ENCODE results near the gene NPNT.

Gene NPNT

DNA sequence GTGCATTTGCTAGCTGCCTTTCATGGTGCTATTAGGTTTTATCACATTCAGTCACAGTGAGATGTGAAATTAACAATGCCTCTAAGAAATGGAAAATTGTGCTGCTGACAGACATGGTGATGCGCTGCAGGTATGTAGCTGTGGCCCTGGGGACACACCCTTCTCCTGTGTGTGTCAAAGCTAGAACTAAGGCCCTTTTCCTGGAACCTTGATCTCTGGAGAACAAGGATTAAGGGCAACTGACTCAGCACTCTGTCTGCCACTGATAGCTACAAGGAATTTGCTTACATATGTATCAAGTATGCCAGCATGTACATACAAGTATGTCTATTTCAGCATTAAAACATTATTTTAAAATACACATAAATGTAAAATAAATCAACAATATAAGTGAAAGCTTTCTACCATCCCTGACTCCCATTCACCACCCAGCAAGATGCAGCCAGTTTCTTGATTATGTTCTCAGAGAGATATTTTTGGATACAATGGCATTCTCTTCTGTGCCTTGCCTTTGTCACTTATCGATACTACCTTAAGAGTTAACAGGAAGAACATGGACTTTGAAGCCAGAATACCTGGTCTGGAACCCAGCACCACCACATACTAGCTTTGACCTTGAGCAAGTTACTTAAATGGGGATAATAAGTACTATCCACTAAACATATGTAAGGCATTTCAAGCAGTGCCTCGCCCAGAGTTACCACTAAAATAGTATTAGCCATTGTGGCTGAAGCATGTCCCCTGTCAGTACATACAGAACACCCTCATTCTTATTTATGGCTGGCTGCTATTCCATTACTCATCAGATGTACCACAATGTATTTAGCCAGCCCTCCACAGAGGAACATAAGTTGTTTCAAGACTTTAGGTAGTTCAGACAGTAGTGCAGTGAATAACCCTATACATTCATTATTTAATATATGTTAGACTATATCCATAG is 68.5 kb downstream of the NPNT start:
- Histone ChIP-seq H3K4me1 (ENCODE audit: insufficient read depth, low read length) (no peaks in the 10 kb centered on the region), H3K4me3 (ENCODE audit: low read length) (no peak overlapping the region), H3K27me3 (ENCODE audit: insufficient read depth, low read length) (no peaks in the 10 kb centered on the region), H2AFZ (ENCODE audit: low read depth, low read length) (no peak overlapping the region), H3K9me3 (ENCODE audit: low read length) (no peaks in the 10 kb centered on the region), H3K36me3 (ENCODE audit: insufficient read depth, low read length) (no peaks in the 10 kb centered on the region)

DNA sequence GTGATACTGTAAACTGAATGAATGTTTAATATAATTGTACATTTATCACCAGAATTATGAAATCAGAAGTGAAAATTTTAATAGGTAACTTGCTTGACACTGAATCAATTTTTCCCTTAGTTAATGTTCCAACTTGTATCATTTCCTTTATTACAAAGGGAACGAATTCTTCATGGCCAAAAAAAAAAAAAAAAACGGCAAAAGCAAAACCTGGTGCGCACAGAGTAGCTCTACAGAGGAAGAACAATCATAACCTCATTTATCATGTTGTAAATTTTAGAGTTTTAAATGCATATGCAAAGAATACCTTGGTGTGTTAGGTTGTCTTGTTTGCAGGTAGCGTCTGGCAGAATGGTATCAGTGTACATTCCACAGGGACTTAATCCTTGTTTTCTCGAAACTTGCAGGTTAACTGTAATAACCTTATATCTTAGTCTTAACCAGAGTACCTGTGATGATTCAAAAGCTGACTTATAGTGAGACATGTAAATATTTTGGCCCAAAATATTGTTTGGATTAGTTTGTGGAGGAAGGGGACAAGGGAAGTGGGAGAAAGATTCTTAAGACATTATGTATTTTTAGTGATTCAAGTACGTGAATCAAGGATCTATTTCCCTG is 70.0 kb downstream of the NPNT start:
- no peaks in the 10 kb centered on the region for H3K27me3 ChIP-seq (ENCODE audit: insufficient read depth, low read length)
- H3K4me1 ChIP-seq (ENCODE audit: insufficient read depth, low read length) = no peaks in the 10 kb centered on the region
- H3K36me3 ChIP-seq (ENCODE audit: insufficient read depth, low read length) = no peaks in the 10 kb centered on the region
- no peak overlapping the region for H3K4me3 ChIP-seq (ENCODE audit: low read length)
- H3K9me3 ChIP-seq (ENCODE audit: low read length) = no peaks in the 10 kb centered on the region
- no peak overlapping the region for H2AFZ ChIP-seq (ENCODE audit: low read depth, low read length)

DNA sequence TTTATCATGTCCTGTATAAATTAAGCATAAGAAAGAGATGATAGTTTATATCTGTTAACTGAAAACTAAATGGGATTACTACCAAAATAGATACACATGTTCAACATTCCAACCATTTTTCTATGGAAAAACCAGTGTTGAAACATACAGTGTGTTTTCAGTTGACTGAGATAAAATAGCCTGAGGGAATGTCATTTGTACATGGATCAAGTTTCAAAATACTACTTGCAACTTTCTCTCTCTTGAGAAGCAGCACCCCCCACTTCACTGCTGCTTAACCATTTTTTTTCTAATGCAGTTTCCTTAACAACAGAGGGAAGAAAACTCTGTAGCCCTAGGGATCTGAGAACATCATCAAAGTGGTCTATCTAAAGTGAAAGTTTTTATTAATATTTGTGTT is 70.8 kb downstream of the NPNT start:
- H3K4me3 ChIP-seq (ENCODE audit: low read length) = no peak overlapping the region
- no peaks in the 10 kb centered on the region for H3K9me3 ChIP-seq (ENCODE audit: low read length)
- no peak overlapping the region for H2AFZ ChIP-seq (ENCODE audit: low read depth, low read length)
- no peaks in the 10 kb centered on the region for H3K27me3 ChIP-seq (ENCODE audit: insufficient read depth, low read length)
- no peaks in the 10 kb centered on the region for H3K36me3 ChIP-seq (ENCODE audit: insufficient read depth, low read length)
- no peaks in the 10 kb centered on the region for H3K4me1 ChIP-seq (ENCODE audit: insufficient read depth, low read length)

DNA sequence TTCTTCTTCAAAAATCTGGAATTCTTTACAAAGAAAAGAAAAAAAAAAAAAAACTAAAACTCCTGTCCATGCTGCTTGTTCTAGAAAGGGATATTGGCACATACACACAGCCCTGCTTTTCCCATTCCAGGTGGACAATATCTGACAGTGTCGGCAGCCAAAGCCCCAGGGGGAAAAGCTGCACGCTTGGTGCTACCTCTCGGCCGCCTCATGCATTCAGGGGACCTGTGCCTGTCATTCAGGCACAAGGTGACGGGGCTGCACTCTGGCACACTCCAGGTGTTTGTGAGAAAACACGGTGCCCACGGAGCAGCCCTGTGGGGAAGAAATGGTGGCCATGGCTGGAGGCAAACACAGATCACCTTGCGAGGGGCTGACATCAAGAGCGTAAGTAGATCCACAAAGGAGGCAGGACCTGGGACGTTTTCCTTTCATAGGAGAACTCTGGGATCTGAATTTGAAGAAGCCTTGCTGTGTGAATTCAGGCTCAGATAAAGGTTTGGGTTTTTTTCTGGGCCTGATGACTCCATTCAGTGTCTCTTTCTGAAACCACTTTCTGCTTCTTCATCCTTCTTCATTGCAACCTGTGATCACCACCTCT is 71.9 kb downstream of the NPNT start:
- Histone ChIP-seq H2AFZ (ENCODE audit: low read depth, low read length) (no peak overlapping the region), H3K36me3 (ENCODE audit: insufficient read depth, low read length) (no peaks in the 10 kb centered on the region), H3K27me3 (ENCODE audit: insufficient read depth, low read length) (no peaks in the 10 kb centered on the region), H3K9me3 (ENCODE audit: low read length) (no peaks in the 10 kb centered on the region), H3K4me1 (ENCODE audit: insufficient read depth, low read length) (no peaks in the 10 kb centered on the region), H3K4me3 (ENCODE audit: low read length) (no peak overlapping the region)

DNA sequence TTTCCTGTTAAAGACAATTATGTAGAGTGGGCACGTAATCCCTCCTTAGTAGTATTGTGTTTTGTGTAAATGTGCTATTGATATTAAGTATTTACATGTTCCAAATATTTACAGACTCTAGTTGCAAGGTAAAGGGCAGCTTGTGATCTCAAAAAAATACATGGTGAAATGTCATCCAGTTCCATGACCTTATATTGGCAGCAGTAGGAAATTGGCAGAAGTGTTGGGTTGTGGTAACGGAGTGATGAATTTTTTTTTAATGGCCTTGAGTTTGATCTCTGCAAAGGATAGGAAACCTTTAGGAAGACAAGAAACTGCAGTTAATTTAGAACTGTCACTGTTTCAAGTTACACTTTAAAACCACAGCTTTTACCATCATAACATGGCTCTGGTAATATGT is 74.3 kb downstream of the NPNT start:
- Histone ChIP-seq H3K9me3 (ENCODE audit: low read length) (no peaks in the 10 kb centered on the region), H3K4me1 (ENCODE audit: insufficient read depth, low read length) (no peaks in the 10 kb centered on the region), H2AFZ (ENCODE audit: low read depth, low read length) (no peak overlapping the region), H3K36me3 (ENCODE audit: insufficient read depth, low read length) (no peaks in the 10 kb centered on the region), H3K27me3 (ENCODE audit: insufficient read depth, low read length) (no peaks in the 10 kb centered on the region), H3K4me3 (ENCODE audit: low read length) (no peak overlapping the region)

DNA sequence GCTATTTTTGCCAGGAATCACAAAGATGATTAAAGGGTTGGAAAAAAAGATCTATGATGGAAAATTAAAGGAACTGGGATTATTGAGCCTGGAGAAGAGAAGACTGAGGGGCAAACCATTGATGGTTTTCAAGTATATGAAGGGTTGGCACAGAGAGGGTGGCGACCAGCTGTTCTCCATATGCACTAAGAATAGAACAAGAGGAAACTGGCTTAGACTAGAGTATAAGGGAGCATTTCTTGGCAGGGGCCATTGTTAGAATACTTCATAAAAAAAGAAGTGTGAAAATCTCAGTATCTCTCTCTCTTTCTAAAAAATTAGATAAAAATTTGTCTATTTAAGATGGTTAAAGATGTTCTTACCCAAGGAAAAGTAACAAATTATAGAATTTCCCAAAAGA is 75.1 kb downstream of the NPNT start:
- H3K27me3 ChIP-seq (ENCODE audit: insufficient read depth, low read length) = no peaks in the 10 kb centered on the region
- H3K36me3 ChIP-seq (ENCODE audit: insufficient read depth, low read length) = no peaks in the 10 kb centered on the region
- H3K9me3 ChIP-seq (ENCODE audit: low read length) = no peaks in the 10 kb centered on the region
- no peak overlapping the region for H2AFZ ChIP-seq (ENCODE audit: low read depth, low read length)
- no peak overlapping the region for H3K4me3 ChIP-seq (ENCODE audit: low read length)
- no peaks in the 10 kb centered on the region for H3K4me1 ChIP-seq (ENCODE audit: insufficient read depth, low read length)

DNA sequence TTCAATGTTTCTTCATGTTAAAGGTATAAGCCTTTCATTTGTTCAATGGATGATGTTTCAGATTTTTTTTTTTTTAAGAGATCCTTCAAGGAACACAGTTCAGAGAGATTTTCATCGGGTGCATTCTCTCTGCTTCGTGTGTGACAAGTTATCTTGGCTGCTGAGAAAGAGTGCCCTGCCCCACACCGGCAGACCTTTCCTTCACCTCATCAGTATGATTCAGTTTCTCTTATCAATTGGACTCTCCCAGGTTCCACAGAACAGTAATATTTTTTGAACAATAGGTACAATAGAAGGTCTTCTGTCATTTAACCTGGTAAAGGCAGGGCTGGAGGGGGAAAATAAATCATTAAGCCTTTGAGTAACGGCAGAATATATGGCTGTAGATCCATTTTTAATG is 75.8 kb downstream of the NPNT start:
- H2AFZ ChIP-seq (ENCODE audit: low read depth, low read length) = no peak overlapping the region
- no peaks in the 10 kb centered on the region for H3K36me3 ChIP-seq (ENCODE audit: insufficient read depth, low read length)
- no peaks in the 10 kb centered on the region for H3K4me1 ChIP-seq (ENCODE audit: insufficient read depth, low read length)
- H3K27me3 ChIP-seq (ENCODE audit: insufficient read depth, low read length) = no peaks in the 10 kb centered on the region
- H3K4me3 ChIP-seq (ENCODE audit: low read length) = no peak overlapping the region
- H3K9me3 ChIP-seq (ENCODE audit: low read length) = no peaks in the 10 kb centered on the region

DNA sequence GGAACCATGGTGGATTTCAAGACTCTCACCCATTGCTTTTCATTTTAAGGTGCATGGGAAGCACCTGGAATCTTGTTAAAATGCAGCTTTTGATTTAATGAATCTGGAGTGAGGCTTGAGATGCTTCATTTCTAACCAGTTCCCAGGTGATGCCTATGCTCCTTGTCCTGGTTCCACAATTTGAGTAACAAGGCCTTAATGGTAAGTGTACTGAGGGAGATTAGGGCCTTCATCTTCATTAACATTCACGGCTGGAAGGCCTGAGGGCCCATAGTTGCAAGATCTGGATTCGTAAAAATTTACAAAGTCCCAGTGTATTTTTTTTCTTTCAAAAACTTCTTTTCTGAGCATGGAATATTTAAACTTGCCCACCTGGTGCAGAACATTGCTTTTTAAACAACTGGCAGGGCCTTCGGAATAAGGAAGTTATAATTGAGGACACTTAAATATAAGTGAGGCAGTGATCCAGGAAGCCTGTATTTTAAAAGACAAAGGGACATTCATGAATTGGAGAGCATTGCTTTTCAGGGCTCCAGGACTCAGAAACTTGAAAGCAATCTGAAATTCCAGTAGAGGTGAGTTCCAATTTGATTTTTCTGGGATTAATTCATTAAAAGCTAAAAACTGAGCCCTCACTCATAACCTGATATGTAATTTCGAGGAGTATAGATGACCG is 77.8 kb downstream of the NPNT start:
- Histone ChIP-seq H3K36me3 (ENCODE audit: insufficient read depth, low read length) (no peaks in the 10 kb centered on the region), H3K9me3 (ENCODE audit: low read length) (no peaks in the 10 kb centered on the region), H3K4me1 (ENCODE audit: insufficient read depth, low read length) (no peaks in the 10 kb centered on the region), H3K27me3 (ENCODE audit: insufficient read depth, low read length) (no peaks in the 10 kb centered on the region), H2AFZ (ENCODE audit: low read depth, low read length) (no peak overlapping the region), H3K4me3 (ENCODE audit: low read length) (no peak overlapping the region)

DNA sequence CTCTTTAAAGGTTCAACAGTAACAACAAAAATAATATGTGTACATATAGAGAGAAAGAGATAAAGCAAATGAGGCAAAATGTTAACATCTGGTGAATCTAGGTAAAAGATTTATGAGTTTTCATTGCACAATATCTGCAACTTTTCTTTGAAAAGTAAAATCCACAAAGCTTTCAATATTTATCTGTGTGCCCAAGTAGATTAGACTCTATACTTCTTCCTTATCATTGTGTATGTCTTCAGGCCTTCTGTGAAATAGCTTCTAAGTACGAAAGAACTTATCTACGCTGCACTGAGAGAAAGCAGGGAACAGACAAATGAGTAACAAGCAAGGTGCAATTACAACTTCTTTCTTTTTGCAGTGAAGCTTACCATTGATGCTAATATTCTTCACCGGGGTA is 81.6 kb downstream of the NPNT start:
- no peaks in the 10 kb centered on the region for H3K9me3 ChIP-seq (ENCODE audit: low read length)
- no peaks in the 10 kb centered on the region for H3K4me1 ChIP-seq (ENCODE audit: insufficient read depth, low read length)
- H3K4me3 ChIP-seq (ENCODE audit: low read length) = no peak overlapping the region
- H3K36me3 ChIP-seq (ENCODE audit: insufficient read depth, low read length) = no peaks in the 10 kb centered on the region
- H2AFZ ChIP-seq (ENCODE audit: low read depth, low read length) = no peak overlapping the region
- H3K27me3 ChIP-seq (ENCODE audit: insufficient read depth, low read length) = no peaks in the 10 kb centered on the region

DNA sequence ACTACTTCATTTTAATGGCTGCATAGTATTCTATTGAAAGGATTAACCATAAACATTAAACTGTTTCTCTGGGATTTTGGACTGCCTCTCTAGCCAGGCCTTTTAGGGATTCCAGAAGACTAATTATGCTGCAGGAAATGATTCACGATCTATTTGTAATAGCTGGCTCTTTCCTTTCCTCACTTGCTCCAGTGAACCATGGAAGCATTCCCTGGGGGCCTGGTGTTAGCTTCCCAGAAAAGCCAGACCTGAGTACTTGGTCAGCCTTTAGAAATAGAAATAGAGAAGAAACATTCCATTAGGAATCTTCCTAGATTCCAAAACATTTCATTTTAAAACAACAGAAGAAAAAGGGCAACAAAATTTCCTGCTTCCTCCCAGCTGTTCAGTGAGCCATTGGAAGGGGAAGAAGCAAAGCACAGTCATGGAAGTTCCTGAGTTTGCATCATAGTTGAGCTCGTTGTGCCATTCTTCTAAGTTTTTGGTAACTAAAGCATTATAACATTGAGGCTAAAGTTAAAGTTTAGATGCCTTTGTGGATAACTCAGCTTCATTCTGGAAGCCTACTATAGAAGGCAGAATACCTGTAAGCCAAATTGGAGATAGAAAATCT is 83.5 kb downstream of the NPNT start:
- Histone ChIP-seq H2AFZ (ENCODE audit: low read depth, low read length) (no peak overlapping the region), H3K27me3 (ENCODE audit: insufficient read depth, low read length) (no peaks in the 10 kb centered on the region), H3K4me1 (ENCODE audit: insufficient read depth, low read length) (no peaks in the 10 kb centered on the region), H3K4me3 (ENCODE audit: low read length) (no peak overlapping the region), H3K36me3 (ENCODE audit: insufficient read depth, low read length) (no peaks in the 10 kb centered on the region), H3K9me3 (ENCODE audit: low read length) (no peaks in the 10 kb centered on the region)

DNA sequence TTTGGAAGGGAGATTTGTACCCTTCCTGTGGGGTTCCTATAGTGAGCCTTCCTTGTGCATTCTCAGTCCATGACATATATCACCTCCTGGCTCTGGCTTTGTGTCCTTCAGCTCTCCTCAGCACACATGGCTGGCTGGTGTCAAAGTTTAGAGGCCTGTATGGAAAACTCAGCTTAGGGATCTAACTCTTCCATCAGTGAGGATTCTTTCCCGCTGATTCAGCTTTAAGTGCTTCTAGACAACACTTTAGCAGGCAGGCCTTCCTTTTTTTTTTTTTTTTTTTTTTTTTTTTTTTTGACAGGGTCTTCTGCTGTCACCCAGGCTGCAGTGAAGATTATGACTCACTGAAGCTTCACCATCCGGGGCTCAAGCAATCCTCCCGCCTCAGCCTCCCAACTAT is 84.2 kb downstream of the NPNT start:
- H3K27me3 ChIP-seq (ENCODE audit: insufficient read depth, low read length) = no peaks in the 10 kb centered on the region
- H3K4me1 ChIP-seq (ENCODE audit: insufficient read depth, low read length) = no peaks in the 10 kb centered on the region
- H3K4me3 ChIP-seq (ENCODE audit: low read length) = no peak overlapping the region
- no peaks in the 10 kb centered on the region for H3K9me3 ChIP-seq (ENCODE audit: low read length)
- no peaks in the 10 kb centered on the region for H3K36me3 ChIP-seq (ENCODE audit: insufficient read depth, low read length)
- no peak overlapping the region for H2AFZ ChIP-seq (ENCODE audit: low read depth, low read length)

DNA sequence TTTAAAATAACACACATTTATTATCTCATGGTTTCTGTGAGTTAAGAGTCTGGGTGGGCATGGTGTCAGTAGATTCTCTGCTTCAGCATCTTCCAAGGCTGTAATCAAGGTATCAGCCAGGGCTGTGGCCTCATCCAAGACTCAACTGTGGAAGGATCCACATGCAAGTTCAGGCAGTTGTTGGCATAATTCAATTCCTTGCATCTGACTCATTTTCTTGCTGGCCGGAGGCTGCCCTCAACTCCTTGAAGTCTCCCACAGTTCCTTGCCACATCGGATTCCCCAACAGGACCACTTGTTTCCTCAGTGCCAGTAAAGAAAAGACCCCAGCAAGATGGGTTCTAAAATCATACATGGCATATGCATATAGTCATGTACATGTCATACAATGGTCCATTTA is 93.4 kb downstream of the NPNT start:
- Histone ChIP-seq H3K4me1 (ENCODE audit: insufficient read depth, low read length) (no peaks in the 10 kb centered on the region), H3K4me3 (ENCODE audit: low read length) (no peak overlapping the region), H2AFZ (ENCODE audit: low read depth, low read length) (no peak overlapping the region), H3K27me3 (ENCODE audit: insufficient read depth, low read length) (no peaks in the 10 kb centered on the region), H3K9me3 (ENCODE audit: low read length) (no peaks in the 10 kb centered on the region), H3K36me3 (ENCODE audit: insufficient read depth, low read length) (no peaks in the 10 kb centered on the region)

All from neuron (in vitro differentiated cells).